Ishikawa (cell line): ENCODE measurements around the gene C1QTNF3.

Experiments
- CEBPB ChIP-seq: IDR thresholded peaks from 2 replicates; pipeline ENCODE4 v1.6.1; 2012
- CREB1 ChIP-seq: IDR thresholded peaks from 2 replicates; pipeline ENCODE4 v1.6.1; 2012; ENCODE audit warnings: low read depth
- EGR1 ChIP-seq: IDR thresholded peaks from 2 replicates; pipeline ENCODE4 v1.6.1; 2012
- EP300 ChIP-seq: IDR thresholded peaks from 2 replicates; pipeline ENCODE4 v1.6.1; 2012; ENCODE audit warnings: borderline replicate concordance
- FOXM1 ChIP-seq: IDR thresholded peaks from 2 replicates; pipeline ENCODE4 v1.6.1; 2012; ENCODE audit warnings: low read depth, borderline replicate concordance
- MAX ChIP-seq: IDR thresholded peaks from 2 replicates; pipeline ENCODE4 v1.6.1; 2012
- NFIC ChIP-seq: IDR thresholded peaks from 2 replicates; pipeline ENCODE4 v1.6.1; 2012
- RAD21 ChIP-seq: IDR thresholded peaks from 2 replicates; pipeline ENCODE4 v1.6.1; 2012; ENCODE audit warnings: low read depth
- REST ChIP-seq: IDR thresholded peaks from 2 replicates; pipeline ENCODE4 v1.6.1; 2012; ENCODE audit warnings: low read depth, mild to moderate bottlenecking
- TAF1 ChIP-seq: IDR thresholded peaks from 2 replicates; pipeline ENCODE4 v1.6.1; 2012; ENCODE audit warnings: low read depth, mild to moderate bottlenecking
- TCF12 ChIP-seq: IDR thresholded peaks from 2 replicates; pipeline ENCODE4 v1.6.1; 2012; ENCODE audit warnings: low read depth
- YY1 ChIP-seq: IDR thresholded peaks from 2 replicates; pipeline ENCODE4 v1.6.1; 2012; ENCODE audit warnings: low read depth
- ZBTB7A ChIP-seq: IDR thresholded peaks from 2 replicates; pipeline ENCODE4 v1.6.1; 2012; ENCODE audit warnings: low read depth
- TF ChIP-seq, protein P1 (sequence below): IDR thresholded peaks from 2 replicates; pipeline ENCODE4 v1.6.1; 2012

Gene C1QTNF3

GRCh38 chr5:34028349-34028748, 14.7 kb downstream of the C1QTNF3 start:
- no peak for TF ChIP-seq CEBPB
- no peak for TF ChIP-seq RAD21
- TF ChIP-seq ZBTB7A = no peak
- TF ChIP-seq NFIC = no peak
- no peak for TF ChIP-seq CREB1
- TF ChIP-seq EGR1 = no peak
- no peak for TF ChIP-seq TCF12
- no peak for TF ChIP-seq YY1

- TF ChIP-seq CREB1 (no peak), MAX (no peak), NFIC (no peak), FOXM1 (no peak)
Observed at GRCh38 chr5:34026089-34026761, 16.8 kb downstream of the C1QTNF3 start.

GRCh38 chr5:34022121-34022705, 20.8 kb downstream of the C1QTNF3 start:
- no peak for TF ChIP-seq RAD21
- no peak for TF ChIP-seq FOXM1
- TF ChIP-seq ZBTB7A = no peak
- TF ChIP-seq TAF1 = no peak
- no peak for TF ChIP-seq EP300
- TF ChIP-seq, protein P1, sequence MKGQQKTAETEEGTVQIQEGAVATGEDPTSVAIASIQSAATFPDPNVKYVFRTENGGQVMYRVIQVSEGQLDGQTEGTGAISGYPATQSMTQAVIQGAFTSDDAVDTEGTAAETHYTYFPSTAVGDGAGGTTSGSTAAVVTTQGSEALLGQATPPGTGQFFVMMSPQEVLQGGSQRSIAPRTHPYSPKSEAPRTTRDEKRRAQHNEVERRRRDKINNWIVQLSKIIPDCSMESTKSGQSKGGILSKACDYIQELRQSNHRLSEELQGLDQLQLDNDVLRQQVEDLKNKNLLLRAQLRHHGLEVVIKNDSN = no peak
- no peak for TF ChIP-seq CEBPB
- TF ChIP-seq NFIC = no peak
- TF ChIP-seq CREB1 = no peak

DNA sequence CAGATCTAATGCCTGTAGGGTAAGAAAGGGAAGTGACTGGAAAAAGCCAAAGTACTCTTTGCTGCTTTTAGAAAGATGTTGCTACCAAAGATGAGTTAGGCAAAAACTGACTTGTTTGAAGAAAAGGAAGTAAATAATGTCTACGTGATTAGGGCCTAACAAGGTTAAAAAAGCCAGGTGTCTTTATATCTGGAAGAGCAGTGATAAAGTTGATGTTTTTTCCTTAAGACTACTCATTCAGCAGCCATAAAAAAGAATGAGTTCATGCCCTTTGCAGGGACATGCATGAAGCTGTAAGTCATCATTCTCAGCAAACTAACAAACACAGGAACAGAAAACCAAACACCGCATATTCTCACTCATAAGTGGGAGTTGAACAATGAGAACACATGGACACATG, 21.7 kb downstream of the C1QTNF3 start:
- no peak for TF ChIP-seq TCF12

DNA sequence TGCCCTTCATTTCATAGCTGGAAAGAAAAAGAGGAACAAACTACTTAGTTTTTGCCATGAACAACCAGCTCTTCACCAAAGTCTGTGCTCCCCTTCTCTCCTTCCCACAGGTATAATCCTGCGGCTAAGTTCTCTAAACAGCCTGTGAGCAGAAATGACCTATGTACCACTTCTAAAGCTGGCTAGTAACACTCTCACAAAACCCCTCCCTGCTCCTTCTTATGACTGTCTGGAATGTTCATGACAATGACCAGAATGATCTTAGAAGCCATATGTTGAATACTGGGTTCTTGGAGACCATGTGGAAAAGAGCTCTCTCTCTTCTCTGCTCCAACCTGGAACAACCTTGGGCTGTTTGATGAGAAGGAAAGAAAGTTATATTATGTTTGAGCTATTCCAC, 22.3 kb downstream of the C1QTNF3 start:
- TF ChIP-seq NFIC = no peak

GRCh38 chr5:34017254-34017653, 25.8 kb downstream of the C1QTNF3 start:
- TF ChIP-seq TCF12 = no peak
- TF ChIP-seq FOXM1 = no peak

GRCh38 chr5:34016750-34017149, 26.3 kb downstream of the C1QTNF3 start:
- no peak for TF ChIP-seq EGR1
- TF ChIP-seq MAX = no peak
- no peak for TF ChIP-seq TAF1
- TF ChIP-seq ZBTB7A = no peak
- no peak for TF ChIP-seq FOXM1
- no peak for TF ChIP-seq RAD21
- TF ChIP-seq, protein P1 = no peak

GRCh38 chr5:34016222-34016621, 26.8 kb downstream of the C1QTNF3 start:
- TF ChIP-seq CREB1 = no peak
- no peak for TF ChIP-seq NFIC
- no peak for TF ChIP-seq TCF12
- no peak for TF ChIP-seq EGR1
- no peak for TF ChIP-seq CEBPB
- no peak for TF ChIP-seq EP300
- no peak for TF ChIP-seq RAD21
- TF ChIP-seq ZBTB7A = no peak
- no peak for TF ChIP-seq YY1
- no peak for TF ChIP-seq MAX

- TF ChIP-seq CEBPB = no peak
- no peak for TF ChIP-seq TAF1
- TF ChIP-seq EP300 = no peak
- TF ChIP-seq TCF12 = no peak
- TF ChIP-seq MAX = no peak
- TF ChIP-seq CREB1 = no peak
- no peak for TF ChIP-seq REST
Observed at GRCh38 chr5:34015120-34015822, 27.7 kb downstream of the C1QTNF3 start.
